GM19328 (cell line): ENCODE data around the gene LRCOL1.

ENCODE experiments used
- ATAC-seq: cut with Tn5 transposase; IDR thresholded peaks from one replicate; pipeline ENCODE4 v1.9.1; 2021; ENCODE audit warnings: mild to moderate bottlenecking, moderate library complexity; ENCODE audit not compliant: unreplicated experiment

The LRCOL1 gene

DNA sequence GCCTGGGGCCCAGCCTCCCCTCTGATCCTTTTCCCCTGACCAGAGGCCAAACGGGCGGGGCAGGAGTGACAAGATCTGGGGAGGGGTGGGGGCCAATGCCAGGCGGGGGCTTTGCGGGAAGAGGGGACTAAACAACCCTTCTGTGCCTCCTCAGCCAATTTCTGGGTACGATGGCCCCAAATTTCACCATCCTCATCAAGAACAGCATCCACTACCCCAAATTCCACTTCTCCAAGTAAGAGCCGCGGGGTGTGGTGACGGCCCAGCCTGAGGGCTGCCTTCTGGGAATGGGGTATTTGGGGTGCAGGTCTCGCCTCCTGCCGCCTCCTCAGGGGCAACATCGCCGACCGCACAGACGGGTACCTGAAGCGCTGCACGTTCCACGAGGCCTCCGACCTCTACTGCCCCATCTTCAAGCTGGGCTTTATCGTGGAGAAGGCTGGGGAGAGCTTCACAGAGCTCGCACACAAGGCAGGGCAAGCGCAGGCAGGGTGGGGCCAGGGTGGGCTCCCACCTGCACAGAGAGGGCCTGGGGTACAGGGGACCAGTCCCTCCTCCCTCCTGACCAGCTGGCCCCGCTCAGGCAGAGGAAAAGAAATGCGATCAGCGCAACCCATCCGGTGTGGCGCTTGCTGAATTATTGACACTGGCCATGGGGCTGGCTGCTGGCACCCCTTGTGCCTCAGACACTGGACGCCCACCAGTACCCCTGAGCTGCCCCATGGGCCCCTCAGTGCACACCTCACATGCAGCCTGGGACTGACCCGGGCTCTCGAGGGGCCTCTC is 9.9 kb upstream of the LRCOL1 start:
- no peak for ATAC-seq

DNA sequence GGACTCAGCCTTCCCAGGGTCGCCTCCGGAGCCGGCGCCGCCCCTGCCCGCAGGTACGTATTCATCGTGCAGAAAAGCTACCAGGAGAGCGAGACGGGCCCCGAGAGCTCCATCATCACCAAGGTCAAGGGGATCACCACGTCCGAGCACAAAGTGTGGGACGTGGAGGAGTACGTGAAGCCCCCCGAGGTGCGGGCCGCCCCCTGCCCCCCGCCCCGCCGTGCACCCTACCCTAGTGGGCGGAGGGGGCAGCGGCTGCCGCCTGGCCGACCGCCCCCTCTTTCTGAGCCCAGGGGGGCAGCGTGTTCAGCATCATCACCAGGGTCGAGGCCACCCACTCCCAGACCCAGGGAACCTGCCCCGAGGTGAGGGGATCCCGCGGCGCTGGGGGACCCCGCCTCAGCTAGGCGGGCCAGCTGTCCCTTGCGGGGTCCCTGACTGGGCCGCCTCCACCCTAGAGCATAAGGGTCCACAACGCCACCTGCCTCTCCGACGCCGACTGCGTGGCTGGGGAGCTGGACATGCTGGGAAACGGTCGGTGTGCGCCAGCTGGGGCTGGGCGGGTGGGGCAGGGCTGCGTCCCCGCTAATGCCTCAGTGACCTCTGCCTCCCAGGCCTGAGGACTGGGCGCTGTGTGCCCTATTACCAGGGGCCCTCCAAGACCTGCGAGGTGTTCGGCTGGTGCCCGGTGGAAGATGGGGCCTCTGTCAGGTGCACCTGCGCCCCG is 9.2 kb upstream of the LRCOL1 start:
- no peak for ATAC-seq

- ATAC-seq, result no peak
Observed at GRCh38 chr12:132619071-132619385, 8.6 kb upstream of the LRCOL1 start.

DNA sequence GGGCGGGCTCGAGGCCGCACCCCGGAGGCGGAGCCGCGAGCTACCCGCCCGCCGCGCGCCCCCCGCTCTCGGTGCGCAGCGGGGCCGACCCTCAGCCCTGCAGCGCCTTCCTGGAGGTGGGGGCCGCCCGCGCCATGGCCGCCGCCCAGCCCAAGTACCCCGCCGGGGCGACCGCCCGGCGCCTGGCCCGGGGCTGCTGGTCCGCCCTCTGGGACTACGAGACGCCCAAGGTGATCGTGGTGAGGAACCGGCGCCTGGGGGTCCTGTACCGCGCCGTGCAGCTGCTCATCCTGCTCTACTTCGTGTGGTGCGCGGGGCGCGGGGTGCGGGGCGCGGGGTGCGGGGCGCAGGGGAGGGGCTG is 8.3 kb upstream of the LRCOL1 start, which contains the start of gene P2RX2:
Gene P2RX2 (plus strand): TSS at position 94 of the 361 bp plus-strand sequence. CDS start 41 bp downstream, at position 135.
- no peak for ATAC-seq

- no peak for ATAC-seq
Observed at GRCh38 chr12:132617822-132618682, 7.7 kb upstream of the LRCOL1 start.

GRCh38 chr12:132617135-132617701 is 6.8 kb upstream of the LRCOL1 start:
- no peak for ATAC-seq

DNA sequence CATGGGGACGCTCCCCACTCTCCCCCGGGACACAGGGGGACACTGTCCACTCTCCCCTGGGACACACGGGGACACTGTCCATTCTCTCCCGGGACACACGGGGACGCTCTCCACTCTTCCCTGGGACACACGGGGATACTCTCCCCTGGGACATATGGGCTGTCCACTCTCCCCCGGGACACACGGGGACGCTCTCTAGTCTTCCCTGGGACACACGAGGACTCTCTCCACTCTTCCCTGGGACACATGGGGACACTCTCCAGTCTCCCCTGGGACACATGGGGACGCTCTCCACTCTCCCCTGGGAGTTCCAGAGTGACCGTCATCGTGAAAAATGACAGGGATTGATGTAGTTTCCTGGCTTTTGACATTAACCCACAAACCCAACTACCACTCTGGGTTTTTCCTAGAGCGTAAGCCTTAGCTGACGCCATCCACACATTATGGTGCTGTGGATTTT is 5.2 kb upstream of the LRCOL1 start:
- ATAC-seq, result no peak

DNA sequence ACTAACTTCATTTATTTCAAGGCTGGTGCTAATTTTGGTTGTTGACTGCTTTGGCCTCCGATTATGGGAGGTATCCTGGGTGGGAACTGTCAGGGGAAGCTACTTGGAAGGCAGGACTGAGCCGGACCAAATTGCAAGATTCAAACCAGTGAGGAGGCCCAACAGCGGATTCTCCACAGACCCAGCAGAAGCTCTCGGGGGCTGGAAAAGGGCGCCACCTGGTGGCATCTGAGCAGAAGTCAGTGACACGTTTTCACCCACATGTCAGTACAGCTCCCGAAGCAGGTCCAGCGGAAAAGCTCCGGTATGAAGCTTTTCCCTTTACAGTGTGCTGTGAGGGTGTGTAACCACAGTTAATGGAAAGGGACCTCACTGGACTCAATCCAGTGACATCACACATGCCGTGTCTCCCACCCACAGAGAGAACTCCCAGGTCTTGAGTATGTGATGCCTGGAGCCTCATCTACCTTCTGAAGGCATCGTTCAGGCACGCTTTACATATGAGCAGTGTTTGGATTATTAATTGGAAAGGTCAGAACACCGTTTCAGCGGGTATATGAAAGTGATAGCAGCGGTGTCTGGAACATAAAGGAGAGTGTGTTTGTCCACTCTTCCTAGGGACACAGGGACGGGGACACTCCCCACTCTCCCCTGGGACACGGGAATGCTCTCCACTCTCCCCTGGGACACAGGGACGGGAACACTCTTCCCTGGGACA is 4.6 kb upstream of the LRCOL1 start:
- ATAC-seq, result no peak

GRCh38 chr12:132614029-132614428 is 3.6 kb upstream of the LRCOL1 start:
- no peak for ATAC-seq

DNA sequence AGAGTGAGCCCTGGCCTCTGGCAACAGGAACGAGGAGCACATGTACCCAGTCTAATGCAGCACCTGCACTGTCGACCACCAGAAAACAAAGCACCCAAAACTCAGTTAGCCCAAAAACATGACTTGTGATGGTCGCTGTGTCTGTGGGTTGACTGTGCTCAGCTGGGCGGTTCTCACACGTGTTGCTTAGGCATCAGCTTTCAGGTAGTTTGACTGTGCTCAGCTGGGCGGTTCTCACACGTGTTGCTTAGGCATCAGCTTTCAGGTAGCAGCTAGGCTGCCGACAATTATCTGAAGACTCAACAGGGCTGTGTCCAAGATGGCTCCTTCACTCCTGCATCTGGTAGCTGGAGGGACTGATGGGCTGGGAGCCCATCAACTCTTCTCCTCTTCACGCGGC is 1.2 kb upstream of the LRCOL1 start:
- ATAC-seq, result no peak

GRCh38 chr12:132610866-132611602 is 652 bp upstream of the LRCOL1 start:
- no peak for ATAC-seq

- ATAC-seq, result no peak
Observed at GRCh38 chr12:132608231-132609171, 1.9 kb downstream of the LRCOL1 start.

DNA sequence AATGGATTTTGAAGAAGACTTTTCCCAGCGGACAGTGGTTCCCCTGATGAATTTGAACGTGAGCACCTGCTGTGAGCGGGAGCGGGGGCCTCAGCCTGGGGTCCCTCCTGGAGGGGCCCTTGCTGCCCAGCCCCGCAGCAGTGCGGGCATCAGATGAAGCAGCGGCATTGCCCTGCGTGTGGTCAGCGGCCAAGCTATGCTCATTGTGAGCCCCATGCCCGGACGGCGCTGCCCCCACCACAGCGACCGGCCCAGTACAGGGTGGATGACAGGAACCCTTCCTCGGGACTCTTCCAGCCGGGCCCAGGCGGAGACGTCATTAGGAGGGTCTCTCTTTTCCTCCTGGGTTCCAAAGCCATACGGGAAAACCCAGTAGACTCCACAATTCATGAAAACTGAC is 3.5 kb downstream of the LRCOL1 start:
- ATAC-seq, result no peak

- no peak for ATAC-seq
Observed at GRCh38 chr12:132606466-132606865, 3.9 kb downstream of the LRCOL1 start.

DNA sequence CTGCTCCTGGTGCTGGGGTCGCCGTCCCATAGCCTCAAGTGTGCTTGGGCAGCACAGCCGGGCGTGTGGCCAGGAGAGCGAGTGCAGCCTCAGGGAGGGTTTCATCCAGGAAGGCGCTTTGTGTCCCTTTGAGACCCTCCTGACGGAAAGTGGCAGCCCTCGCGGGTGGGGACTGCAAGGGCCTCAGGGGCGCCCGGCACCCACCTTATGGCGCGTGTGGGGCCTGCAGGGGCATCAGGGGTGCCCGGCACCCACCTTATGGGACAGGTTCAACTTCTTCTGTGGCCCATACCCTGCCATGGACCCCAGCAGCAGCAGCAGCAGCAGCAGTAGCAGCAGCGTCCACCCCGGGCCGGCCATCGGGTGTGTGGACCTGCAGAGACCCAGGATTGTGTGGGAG is 4.5 kb downstream of the LRCOL1 start:
- ATAC-seq, result no peak

GRCh38 chr12:132604668-132605441 is 5.5 kb downstream of the LRCOL1 start:
- ATAC-seq, result no peak

DNA sequence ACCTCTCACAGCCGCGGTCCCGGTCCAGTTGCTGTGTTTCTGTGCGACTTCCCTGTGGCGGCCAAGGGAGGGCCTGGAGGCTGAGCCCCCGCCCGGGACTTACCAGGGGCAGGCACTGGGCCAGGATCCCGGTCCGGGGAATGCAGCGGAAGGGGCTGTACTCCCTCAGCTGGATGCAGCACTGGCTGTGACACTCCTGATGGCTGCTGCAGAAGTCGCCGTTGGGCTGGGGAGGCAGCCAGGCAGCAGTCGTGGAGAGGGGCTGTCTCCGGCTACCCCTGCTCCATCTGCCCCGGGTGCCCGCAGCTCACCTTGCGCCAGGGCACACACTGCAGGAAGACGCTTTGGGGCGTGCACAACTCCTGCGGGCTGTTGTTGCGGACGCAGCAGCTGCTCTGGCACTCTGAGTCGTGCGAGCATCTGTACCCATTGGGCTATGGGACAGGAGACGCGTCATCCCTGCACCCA is 6.2 kb downstream of the LRCOL1 start:
- no peak for ATAC-seq
